H1 (cell line): Measurements from ENCODE around the gene TYW5. TPM values are rescaled to one million over a fixed set of nuclear protein-coding genes. Genes with fewer than 3 reads are reported as not detected.

ENCODE experiments used
- CTCF ChIA-PET: fragments of 300-600 bp; sonication (Branson Sonifier 250); formaldehyde crosslinking; loops from one replicate; lab custom pipeline; 2021; ENCODE audit not compliant: partially characterized antibody; lab: Charles Lee
- POLR2A ChIA-PET: fragments of 300-600 bp; sonication (Branson Sonifier 250); formaldehyde crosslinking; loops from one replicate; lab custom pipeline; 2021; ENCODE audit warnings: inconsistent platforms; ENCODE audit not compliant: partially characterized antibody; lab: Charles Lee
- DNase-seq, 2 experiments: peaks; one replicate each; pipeline versions ENCODE4 v3.0.0 to v3.0.0-alpha.2; 2010 to 2022; ENCODE audit warnings: low spot score in 2 of 2, low read depth in 1 of 2, mixed read lengths in 1 of 2
- FAIRE-seq: peaks from 2 replicates; lab custom pipeline; 2011; peaks lifted over from hg19 to GRCh38; lab: Jason Lieb, UNC
- H2AFZ ChIP-seq: 2 replicates; pipeline ENCODE4 v1.8.1; 2012; ENCODE audit warnings: low read length, inconsistent platforms
- H2AK5ac ChIP-seq: 2 replicates; pipeline ENCODE4 v1.6.1; 2013; ENCODE audit warnings: low read depth, low read length
- H2BK120ac ChIP-seq: replicated peaks from 2 replicates; pipeline ENCODE3; 2013; ENCODE audit warnings: low read depth, low read length, inconsistent platforms
- H2BK12ac ChIP-seq: 2 replicates; pipeline ENCODE4 v1.6.1; 2013; ENCODE audit warnings: low read depth, low read length
- H2BK15ac ChIP-seq: 2 replicates; pipeline ENCODE4 v1.6.1; 2013; ENCODE audit warnings: low read length
- H2BK20ac ChIP-seq: 2 replicates; pipeline ENCODE4 v1.6.1; 2013; ENCODE audit warnings: low read length
- H2BK5ac ChIP-seq: 2 replicates; pipeline ENCODE4 v1.6.1; 2013; ENCODE audit warnings: low read depth, low read length
- H3K14ac ChIP-seq: 2 replicates; pipeline ENCODE4 v1.6.1; 2013; ENCODE audit warnings: inconsistent platforms; ENCODE audit not compliant: insufficient read length
- H3K18ac ChIP-seq: 2 replicates; pipeline ENCODE4 v1.6.1; 2013; ENCODE audit warnings: low read length; ENCODE audit errors: extremely low read depth
- H3K23ac ChIP-seq: 2 replicates; pipeline ENCODE4 v1.6.1; 2013; ENCODE audit warnings: inconsistent platforms; ENCODE audit not compliant: insufficient read length
- H3K23me2 ChIP-seq: 2 replicates; pipeline ENCODE4 v1.6.1; 2013; ENCODE audit warnings: low read depth, low read length
- H3K27ac ChIP-seq: 2 replicates; pipeline ENCODE4 v1.6.1; 2011; ENCODE audit warnings: low read depth, low read length, inconsistent platforms
- H3K27me3 ChIP-seq, 4 experiments: replicated peaks in 1 of 4; 1 replicate in 1 of 4; 2 replicates in 3 of 4; pipeline versions ENCODE4 v1.6.1 to v1.8.1; 2011 to 2013; ENCODE audit warnings: low read length in 3 of 4, mild to moderate bottlenecking in 3 of 4, inconsistent platforms in 2 of 4, mixed read lengths in 2 of 4, moderate library complexity in 1 of 4; ENCODE audit not compliant: control insufficient read depth in 3 of 4, insufficient read depth in 3 of 4; ENCODE audit errors: extremely low read depth in 1 of 4
- H3K36me3 ChIP-seq, 4 experiments: 2 replicates each; pipeline versions ENCODE4 v1.6.1 to v1.8.1; 2011 to 2013; ENCODE audit warnings: mild to moderate bottlenecking in 4 of 4, low read length in 3 of 4, moderate library complexity in 2 of 4, control low read depth in 1 of 4, inconsistent platforms in 1 of 4; ENCODE audit not compliant: insufficient read depth in 4 of 4, control insufficient read depth in 2 of 4
- H3K4ac ChIP-seq: replicated peaks from 2 replicates; pipeline ENCODE3; 2013; ENCODE audit warnings: low read length, low read depth, mixed read lengths, inconsistent platforms; ENCODE audit not compliant: insufficient read length
- H3K4me1 ChIP-seq, 4 experiments: replicated peaks in 1 of 4; 1 replicate in 1 of 4; 2 replicates in 3 of 4; pipeline versions ENCODE4 v1.6.1 to v1.8.1; 2011 to 2013; ENCODE audit warnings: low read length in 3 of 4, inconsistent platforms in 2 of 4, mixed read lengths in 1 of 4; ENCODE audit not compliant: insufficient read depth in 4 of 4, control insufficient read depth in 3 of 4
- H3K4me2 ChIP-seq, 2 experiments: 2 replicates each; pipeline versions ENCODE4 v1.6.1 to v1.8.1; 2011 to 2013; ENCODE audit warnings: low read depth in 2 of 2, low read length in 2 of 2, control low read depth in 1 of 2, inconsistent platforms in 1 of 2, mild to moderate bottlenecking in 1 of 2; ENCODE audit not compliant: insufficient read depth in 1 of 2
- H3K4me3 ChIP-seq, 4 experiments: fragments of 200-600, 300-600 bp in 1 of 4; sonication (generic), shearing (Covaris generic), sonication (Bioruptor Twin) in 1 of 4; 2 replicates each; pipeline versions ENCODE4 v1.5.1 to v1.8.1; 2011 to 2016; ENCODE audit warnings: low read length in 4 of 4, low read depth in 3 of 4, control low read depth in 2 of 4, inconsistent platforms in 2 of 4, mild to moderate bottlenecking in 2 of 4, mixed read lengths in 1 of 4, moderate library complexity in 1 of 4; ENCODE audit not compliant: insufficient read depth in 2 of 4; ENCODE audit errors: extremely low read depth in 1 of 4
- H3K56ac ChIP-seq: replicated peaks from 2 replicates; pipeline ENCODE3; 2013; ENCODE audit warnings: low read depth, mild to moderate bottlenecking, mixed read lengths, low read length, inconsistent platforms; ENCODE audit not compliant: insufficient read length
- H3K79me1 ChIP-seq: 2 replicates; pipeline ENCODE4 v1.6.1; 2013; ENCODE audit warnings: low read depth, low read length, control low read depth
- H3K79me2 ChIP-seq, 2 experiments: 2 replicates each; pipeline versions ENCODE4 v1.6.1 to v1.8.1; 2012 to 2013; ENCODE audit warnings: low read length in 2 of 2, mild to moderate bottlenecking in 2 of 2, inconsistent platforms in 1 of 2; ENCODE audit not compliant: insufficient read depth in 2 of 2, control insufficient read depth in 1 of 2
- H3K9ac ChIP-seq, 4 experiments: replicated peaks in 1 of 4; 1 replicate in 1 of 4; 2 replicates in 3 of 4; pipeline versions ENCODE4 v1.6.1 to v1.8.1; 2011 to 2013; ENCODE audit warnings: low read depth in 3 of 4, low read length in 3 of 4, control low read depth in 2 of 4, mild to moderate bottlenecking in 2 of 4, moderate library complexity in 2 of 4, inconsistent platforms in 1 of 4; ENCODE audit errors: extremely low read depth in 1 of 4
- H3K9me3 ChIP-seq, 2 experiments: 2 replicates each; pipeline versions ENCODE4 v1.6.1 to v1.8.1; 2012 to 2013; ENCODE audit warnings: mild to moderate bottlenecking in 2 of 2, moderate library complexity in 2 of 2, control low read depth in 1 of 2, inconsistent platforms in 1 of 2, low read depth in 1 of 2, low read length in 1 of 2, mixed read lengths in 1 of 2; ENCODE audit not compliant: insufficient read depth in 2 of 2
- H4K20me1 ChIP-seq, 2 experiments: replicated peaks in 1 of 2; 2 replicates each; pipeline versions ENCODE3 to v1.8.1; 2011 to 2013; ENCODE audit warnings: inconsistent platforms in 2 of 2, low read length in 2 of 2, mild to moderate bottlenecking in 1 of 2; ENCODE audit not compliant: insufficient read depth in 2 of 2, control insufficient read depth in 1 of 2
- H4K5ac ChIP-seq: 2 replicates; pipeline ENCODE4 v1.6.1; 2013; ENCODE audit warnings: low read length, low read depth, mixed read lengths, inconsistent platforms; ENCODE audit not compliant: insufficient read length
- H4K8ac ChIP-seq: 2 replicates; pipeline ENCODE4 v1.8.0; 2013; ENCODE audit warnings: mild to moderate bottlenecking, moderate library complexity, low read length, inconsistent platforms; ENCODE audit not compliant: insufficient read depth; ENCODE audit errors: extremely low read depth
- H4K91ac ChIP-seq: replicated peaks from 2 replicates; pipeline ENCODE3; 2013; ENCODE audit warnings: low read length, mixed read lengths, inconsistent platforms; ENCODE audit not compliant: insufficient read length
- BRCA1 ChIP-seq: IDR thresholded peaks from 2 replicates; pipeline ENCODE4 v1.6.1; 2012; ENCODE audit warnings: low read depth, low read length, improper control_type of control experiment
- EZH2 ChIP-seq: fragments of 200-600 bp; sonication (generic); IDR thresholded peaks from 2 replicates; pipeline ENCODE4 v1.7.1; 2012; ENCODE audit warnings: low read depth, mild to moderate bottlenecking, moderate library complexity, low read length, inconsistent platforms; ENCODE audit not compliant: severe bottlenecking
- GABPA ChIP-seq: IDR thresholded peaks from 2 replicates; pipeline ENCODE4 v1.6.1; 2011; ENCODE audit warnings: mild to moderate bottlenecking, low read length, moderate library complexity, borderline replicate concordance; ENCODE audit not compliant: insufficient read depth
- GTF2F1 ChIP-seq: IDR thresholded peaks from 2 replicates; pipeline ENCODE4 v1.6.1; 2012; ENCODE audit warnings: low read depth, low read length, improper control_type of control experiment, borderline replicate concordance
- JUN ChIP-seq: IDR thresholded peaks from 2 replicates; pipeline ENCODE4 v1.6.1; 2011; ENCODE audit warnings: low read depth, mild to moderate bottlenecking, improper control_type of control experiment, low read length
- KDM5A ChIP-seq: fragments of 200-600 bp; IDR thresholded peaks from 2 replicates; pipeline ENCODE4 v1.7.1; 2012; ENCODE audit warnings: mild to moderate bottlenecking, low read length, inconsistent platforms, mixed read lengths
- POU5F1 ChIP-seq: IDR thresholded peaks from 2 replicates; pipeline ENCODE4 v1.6.1; 2011; ENCODE audit warnings: low read depth, mild to moderate bottlenecking, low read length, moderate library complexity
- RBBP5 ChIP-seq: IDR thresholded peaks from 2 replicates; pipeline ENCODE4 v1.7.1; 2012; ENCODE audit warnings: low read depth, mild to moderate bottlenecking, inconsistent platforms, low read length, moderate library complexity, borderline replicate concordance
- SAP30 ChIP-seq: fragments of 300-600 bp; sonication (generic); IDR thresholded peaks from 2 replicates; pipeline ENCODE4 v1.7.1; 2012; ENCODE audit warnings: low read length, moderate library complexity, mild to moderate bottlenecking, inconsistent platforms; ENCODE audit not compliant: insufficient read depth, insufficient replicate concordance
- SIN3A ChIP-seq, 2 experiments: IDR thresholded peaks in 1 of 2; conservative IDR thresholded peaks in 1 of 2; 2 replicates each; pipeline ENCODE4 v1.6.1; 2011 to 2012; ENCODE audit warnings: low read length in 2 of 2, improper control_type of control experiment in 1 of 2, low read depth in 1 of 2, mild to moderate bottlenecking in 1 of 2
- TBP ChIP-seq: IDR thresholded peaks from 2 replicates; pipeline ENCODE4 v1.6.1; 2011; ENCODE audit warnings: low read depth, low read length, improper control_type of control experiment
- TCF12 ChIP-seq: IDR thresholded peaks from 2 replicates; pipeline ENCODE4 v1.6.1; 2011; ENCODE audit warnings: low read depth, mild to moderate bottlenecking, low read length
- WGBS, 2 experiments: shearing (Covaris generic) in 1 of 2; methylation state at CpG; one replicate each; pipeline versions ENCODE4 v1.1.6 to v1.1.7; 2013 to 2015; ENCODE audit warnings: low lambda C conversion rate in 2 of 2, mixed read lengths in 2 of 2, inconsistent platforms in 1 of 2, low coverage in 1 of 2, missing lambda C conversion rate in 1 of 2; ENCODE audit not compliant: insufficient replicate concordance in 2 of 2, insufficient coverage in 1 of 2, insufficient read length in 1 of 2; ENCODE audit errors: extremely low coverage in 1 of 2, missing lambda C conversion rate in 1 of 2; 5-methylcytosine and 5-hydroxymethylcytosine counted together
- polyA plus RNA-seq, 7 experiments: library from polyadenylated mRNA; depleted of rRNA in 3 of 7; stranded (reverse) in 5 of 7; unstranded in 2 of 7; fragments of >200 nt in 5 of 7; fragments of 200-250 nt in 2 of 7; gene quantifications; 1 replicate in 5 of 7; 2 replicates in 1 of 7; 4 replicates in 1 of 7; pipeline versions ENCODE4 v1.2.1 to v1.2.3, GENCODE V29; 2011 to 2013; ENCODE audit warnings: missing spikeins in 2 of 7, mixed read lengths in 2 of 7
- total RNA-seq: library from RNA; stranded (reverse); fragmentation: NEBNext Ultra II Directional; extraction: Animal tissue kit (Norgen Biotek cat#: 25700); gene quantifications from 2 replicates; pipeline ENCODE4 v1.2.1, GENCODE V29; 2021

The TYW5 gene
- total and polyA plus RNA-seq, 2 of the 8 experiments (the other 6 are each of a cell fraction or from before 2014, with no cell fraction given): 5.4 to 11.3 TPM

DNA sequence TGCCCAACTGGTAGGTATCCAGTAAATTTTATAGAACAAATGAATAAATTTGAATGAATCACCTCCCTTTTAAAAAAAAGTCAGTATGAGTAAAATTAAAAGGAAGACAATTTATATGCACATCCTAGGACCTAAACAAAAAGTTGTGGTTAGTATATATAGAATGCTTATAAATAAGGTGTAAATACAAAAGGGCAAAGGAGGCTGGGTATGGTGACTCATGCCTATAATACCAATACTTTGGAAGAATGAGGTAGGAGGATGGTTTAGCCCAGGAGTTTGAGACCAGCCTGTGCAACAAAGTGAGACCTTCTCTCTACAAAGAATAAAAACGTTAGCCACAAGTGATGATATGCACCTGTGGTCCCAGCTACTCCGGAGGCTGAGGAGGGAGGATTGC is 31.4 kb downstream of the TYW5 start:
- Histone ChIP-seq H2BK5ac (no peak overlapping the region), H3K4me1 (peaks cover 0 to 5% (median 0%) of the 10 kb centered on the region in 4 experiments; a peak in 3 of 7 replicates), H3K18ac (no peak overlapping the region), H2AK5ac (no peak overlapping the region), H2BK120ac (no peak overlapping the region), H3K23me2 (no peaks in the 10 kb centered on the region), H3K56ac (no peak overlapping the region), H3K9ac (no peak overlapping the region), H3K79me2 (peaks cover 6 to 77% of the 10 kb centered on the region in 2 experiments), H2BK15ac (no peak overlapping the region), H4K8ac (no peak overlapping the region), H3K27ac (no peak overlapping the region), H3K4me2 (no peak overlapping the region), H3K36me3 (peaks cover 0 to 37% (median 3%) of the 10 kb centered on the region in 4 experiments; a peak in 5 of 8 replicates), H4K5ac (no peak overlapping the region), H3K9me3 (no peaks in the 10 kb centered on the region), H3K4ac (no peak overlapping the region), H2BK20ac (no peak overlapping the region), H3K79me1 (peaks cover 9% of the 10 kb centered on the region), H2AFZ (no peak overlapping the region), H3K4me3 (no peak overlapping the region), H4K91ac (no peak overlapping the region), H3K14ac (no peak overlapping the region), H3K23ac (no peak overlapping the region), H4K20me1 (peaks cover 7% of the 10 kb centered on the region in 2 experiments), H3K27me3 (no peaks in the 10 kb centered on the region), H2BK12ac (no peak overlapping the region)
- WGBS, 2 experiments: 73% methylated on average over 2 of the region's 2 CpGs; no CpG with 5 or more reads in 1 of the 2 experiments
- CTCF ChIA-PET: interaction anchor here (0.6 to 1.7 kb wide), 4 partner anchors 12 to 184 kb away, joined by 3 to 5 read pairs (median 4); no protein-coding TSS in a partner anchor
- FAIRE-seq (no peak), DNase-seq (no peak)
- POLR2A ChIA-PET: interaction anchor here (0.8 to 0.9 kb wide), 2 partner anchors 10 to 31 kb away, joined by 3 to 4 read pairs; no protein-coding TSS in a partner anchor
- TF ChIP-seq GTF2F1: no peak
- TF ChIP-seq TCF12: no peak
- TF ChIP-seq EZH2: no peak
- TF ChIP-seq POU5F1: no peak
- no peak for TF ChIP-seq RBBP5
- TF ChIP-seq JUN: no peak
- TF ChIP-seq BRCA1: no peak
- TF ChIP-seq SAP30: no peak
- TF ChIP-seq KDM5A: no peak
- no peak for TF ChIP-seq GABPA
- no peak for TF ChIP-seq TBP
- no peak for TF ChIP-seq SIN3A (conservative IDR thresholded peaks at IDR 0.05 in 1 of 2, IDR thresholded peaks at IDR 0.05 in 1 of 2; ENCODE audit: low read depth in 1 of 2, low read length in 2 of 2)
